ENCODE results near the gene TREH. TPM values are rescaled to one million over a fixed set of nuclear protein-coding genes. Genes with fewer than 3 reads are reported as not detected.

TREH gene
- total RNA-seq, 1 experiment from 2014 or later: not detected

- peak within 1 kb of the TSS; percentile 65 for H3K27ac ChIP-seq (ENCODE audit: low read depth, low read length, poor library complexity, severe bottlenecking)
- no TSS peak for BruUV-seq (replicated peaks)
- H3K27me3 ChIP-seq (replicated peaks; ENCODE audit: insufficient read depth, low read depth, low read length, poor library complexity): no peaks in the 10 kb centered on the region
- peaks cover 41% of the 10 kb centered on the region for H3K4me1 ChIP-seq (ENCODE audit: insufficient read depth, low read length, poor library complexity, severe bottlenecking)
- intact Hi-C loops (cut with micrococcal nuclease; ENCODE audit: unreplicated experiment): no loop called here
- peaks cover 3% of the 10 kb centered on the region for H3K36me3 ChIP-seq (ENCODE audit: insufficient read depth, low read length, poor library complexity, severe bottlenecking)
- TF ChIP-seq EZH2 (IDR thresholded peaks at IDR 0.05; ENCODE audit: borderline replicate concordance, low read depth, low read length, poor library complexity, severe bottlenecking): no peak
- TF ChIP-seq, protein P1, sequence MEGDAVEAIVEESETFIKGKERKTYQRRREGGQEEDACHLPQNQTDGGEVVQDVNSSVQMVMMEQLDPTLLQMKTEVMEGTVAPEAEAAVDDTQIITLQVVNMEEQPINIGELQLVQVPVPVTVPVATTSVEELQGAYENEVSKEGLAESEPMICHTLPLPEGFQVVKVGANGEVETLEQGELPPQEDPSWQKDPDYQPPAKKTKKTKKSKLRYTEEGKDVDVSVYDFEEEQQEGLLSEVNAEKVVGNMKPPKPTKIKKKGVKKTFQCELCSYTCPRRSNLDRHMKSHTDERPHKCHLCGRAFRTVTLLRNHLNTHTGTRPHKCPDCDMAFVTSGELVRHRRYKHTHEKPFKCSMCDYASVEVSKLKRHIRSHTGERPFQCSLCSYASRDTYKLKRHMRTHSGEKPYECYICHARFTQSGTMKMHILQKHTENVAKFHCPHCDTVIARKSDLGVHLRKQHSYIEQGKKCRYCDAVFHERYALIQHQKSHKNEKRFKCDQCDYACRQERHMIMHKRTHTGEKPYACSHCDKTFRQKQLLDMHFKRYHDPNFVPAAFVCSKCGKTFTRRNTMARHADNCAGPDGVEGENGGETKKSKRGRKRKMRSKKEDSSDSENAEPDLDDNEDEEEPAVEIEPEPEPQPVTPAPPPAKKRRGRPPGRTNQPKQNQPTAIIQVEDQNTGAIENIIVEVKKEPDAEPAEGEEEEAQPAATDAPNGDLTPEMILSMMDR (conservative IDR thresholded peaks at IDR 0.05; ENCODE audit: low read depth, low read length): peak; percentile 65
- peak within 1 kb of the TSS; percentile 58 for H3K4me3 ChIP-seq (ENCODE audit: low read depth, low read length, poor library complexity, severe bottlenecking)
- ChIA-PET POLR2A (ENCODE audit: low non-redundant PET) (interaction anchor here (0.5 kb wide), 1 partner anchor 18 kb away, joined by 6 read pairs; no protein-coding TSS in a partner anchor), CTCF (interaction anchor here (0.7 to 1.7 kb wide), 2 partner anchors 13 to 28 kb away, joined by 3 to 4 read pairs; no protein-coding TSS in a partner anchor)
- DNase-seq (ENCODE audit: low spot score): peak; percentile 69
- no peaks in the 10 kb centered on the region for H3K9me3 ChIP-seq (ENCODE audit: low read depth, low read length, poor library complexity, severe bottlenecking)
These were observed 71.8 kb downstream of the TREH start, which contains the start of gene PHLDB1 for GRCh38 chr11:118607401-118608359. PHLDB1 (plus strand) TSS chr11:118607615; CDS start chr11:118613837, 6,222 bp downstream.

Small RNAs within 50 kb of the gene (microRNA-seq; reads per million reads assigned to microRNA genes)
- gene MIR6716: not detected

Other genes starting within 250 kb of the TREH start
- gene KMT2A, start 243.2 kb downstream of the TREH start, total RNA-seq (2021): 116 and 121 TPM in 2 replicates
- gene TTC36, start 152.2 kb downstream of the TREH start, total RNA-seq (2021): 0.39 and 1.1 TPM in 2 replicates
- gene TMEM25, start 148.5 kb downstream of the TREH start, total RNA-seq (2021): 13.2 and 13.4 TPM in 2 replicates
- 34.3 and 34.6 TPM in 2 replicates for gene IFT46, start 113.7 kb downstream of the TREH start, total RNA-seq (2021)
- 217 and 220 TPM in 2 replicates for gene ARCN1, start 107.2 kb downstream of the TREH start, total RNA-seq (2021)
- gene PHLDB1, start 72.0 kb downstream of the TREH start, total RNA-seq (2021): 48.7 and 58.7 TPM in 2 replicates
- gene DDX6, start 111.5 kb upstream of the TREH start, total RNA-seq (2021): 193 and 229 TPM in 2 replicates
- not detected in 2 replicates for gene CXCR5, start 204.2 kb upstream of the TREH start, total RNA-seq (2021)
- gene BCL9L, start 246.3 kb upstream of the TREH start, total RNA-seq (2021): 49.9 and 64.0 TPM in 2 replicates

Data from A673 (cell line).